Measurements from ENCODE around the gene HAGHL.

HAGHL gene

GRCh38 chr16:681746-682427 lies 45.0 kb upstream of the HAGHL start:
- peaks cover 14% of the 10 kb centered on the region; the same call in 1 of the 2 replicates for H3K4me1 ChIP-seq (ENCODE audit: control insufficient read depth, insufficient read depth, low read length)
- POLR2A ChIA-PET = interaction anchor here (0.6 to 5.4 kb wide), 7 partner anchors 8 to 130 kb away, joined by 3 to 57 read pairs (median 6); partner anchors contain the start of genes ANTKMT, RHOT2 and WDR24
- peaks cover 3 to 54% of the 10 kb centered on the region in 2 experiments; a peak in 1 of 3 replicates for H3K36me3 ChIP-seq (ENCODE audit: control insufficient read depth in 2 of 2, insufficient read depth in 1 of 2, low read length in 2 of 2)
- no peaks in the 10 kb centered on the region for H3K9me3 ChIP-seq (ENCODE audit: control insufficient read depth, insufficient read depth, low read depth, low read length)
- H3K27ac ChIP-seq (ENCODE audit: extremely low read depth, low read depth, low read length) = peak overlapping the region; percentile 97
- CTCF ChIA-PET = interaction anchor here (0.6 to 1.1 kb wide), 5 partner anchors 14 to 376 kb away, joined by 3 to 5 read pairs (median 3); no protein-coding TSS in a partner anchor
- peak overlapping the region; percentile 82 for H3K4me3 ChIP-seq (ENCODE audit: low read depth, low read length)
- TF ChIP-seq REPIN1 (tag by site-specific recombination; IDR thresholded peaks at IDR 0.05; ENCODE audit: low read depth) (0 out of 2 replicates have a peak, but pooled peaks have one; percentile 8), ZBTB1 (tag by site-specific recombination; IDR thresholded peaks at IDR 0.05) (peak; percentile 23; the same call in 1 of the 2 replicates), ZNF501 (tag by site-specific recombination; IDR thresholded peaks at IDR 0.05) (0 out of 2 replicates have a peak, but pooled peaks have one; percentile 57), ZNF776 (tag by site-specific recombination; IDR thresholded peaks at IDR 0.05; ENCODE audit: borderline replicate concordance) (no peak), ZNF600 (tag by site-specific recombination; IDR thresholded peaks at IDR 0.05) (0 out of 2 replicates have a peak, but pooled peaks have one; percentile 6), ZNF645 (tag by site-specific recombination; IDR thresholded peaks at IDR 0.05) (peak; percentile 36), ZNF692 (tag by site-specific recombination; IDR thresholded peaks at IDR 0.05) (peak; percentile 92), ZNF423 (tag by site-specific recombination; IDR thresholded peaks at IDR 0.05) (no peak; the same call in 1 of the 2 replicates), ZBTB17 (tag by site-specific recombination; IDR thresholded peaks at IDR 0.05) (peak; percentile 51; the same call in 1 of the 2 replicates), ZNF510 (tag by site-specific recombination; IDR thresholded peaks at IDR 0.05; ENCODE audit: insufficient replicate concordance) (no peak), ZNF76 (tag by site-specific recombination; IDR thresholded peaks at IDR 0.05; ENCODE audit: borderline replicate concordance, low read depth) (0 out of 2 replicates have a peak, but pooled peaks have one; percentile 26), ZNF513 (tag by site-specific recombination; IDR thresholded peaks at IDR 0.05) (peak; percentile 65), ZNF239 (tag by site-specific recombination; IDR thresholded peaks at IDR 0.05) (0 out of 2 replicates have a peak, but pooled peaks have one; percentile 13), IKZF3 (tag by site-specific recombination; IDR thresholded peaks at IDR 0.05) (no peak), ZXDB (tag by site-specific recombination; IDR thresholded peaks at IDR 0.05) (peak; percentile 82), ZNF341 (tag by site-specific recombination; IDR thresholded peaks at IDR 0.05; ENCODE audit: low read depth) (peak; percentile 21), OSR2 (tag by site-specific recombination; IDR thresholded peaks at IDR 0.05) (peak; percentile 75), ZBTB6 (tag by site-specific recombination; IDR thresholded peaks at IDR 0.05) (no peak), ZNF146 (tag by site-specific recombination; IDR thresholded peaks at IDR 0.05) (no peak), ZSCAN18 (tag by site-specific recombination; IDR thresholded peaks at IDR 0.05) (no peak), ZNF169 (tag by site-specific recombination; IDR thresholded peaks at IDR 0.05) (no peak), BCL11B (tag by site-specific recombination; IDR thresholded peaks at IDR 0.05; ENCODE audit: low read depth) (peak; percentile 93), ZSCAN30 (tag by site-specific recombination; IDR thresholded peaks at IDR 0.05) (peak; percentile 75), ZNF157 (tag by site-specific recombination; IDR thresholded peaks at IDR 0.05) (no peak)
- TF ChIP-seq, protein P1, sequence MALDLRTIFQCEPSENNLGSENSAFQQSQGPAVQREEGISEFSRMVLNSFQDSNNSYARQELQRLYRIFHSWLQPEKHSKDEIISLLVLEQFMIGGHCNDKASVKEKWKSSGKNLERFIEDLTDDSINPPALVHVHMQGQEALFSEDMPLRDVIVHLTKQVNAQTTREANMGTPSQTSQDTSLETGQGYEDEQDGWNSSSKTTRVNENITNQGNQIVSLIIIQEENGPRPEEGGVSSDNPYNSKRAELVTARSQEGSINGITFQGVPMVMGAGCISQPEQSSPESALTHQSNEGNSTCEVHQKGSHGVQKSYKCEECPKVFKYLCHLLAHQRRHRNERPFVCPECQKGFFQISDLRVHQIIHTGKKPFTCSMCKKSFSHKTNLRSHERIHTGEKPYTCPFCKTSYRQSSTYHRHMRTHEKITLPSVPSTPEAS (tag by site-specific recombination; IDR thresholded peaks at IDR 0.05) = peak; percentile 25; the same call in 1 of the 2 replicates
- TF ChIP-seq, protein P2, sequence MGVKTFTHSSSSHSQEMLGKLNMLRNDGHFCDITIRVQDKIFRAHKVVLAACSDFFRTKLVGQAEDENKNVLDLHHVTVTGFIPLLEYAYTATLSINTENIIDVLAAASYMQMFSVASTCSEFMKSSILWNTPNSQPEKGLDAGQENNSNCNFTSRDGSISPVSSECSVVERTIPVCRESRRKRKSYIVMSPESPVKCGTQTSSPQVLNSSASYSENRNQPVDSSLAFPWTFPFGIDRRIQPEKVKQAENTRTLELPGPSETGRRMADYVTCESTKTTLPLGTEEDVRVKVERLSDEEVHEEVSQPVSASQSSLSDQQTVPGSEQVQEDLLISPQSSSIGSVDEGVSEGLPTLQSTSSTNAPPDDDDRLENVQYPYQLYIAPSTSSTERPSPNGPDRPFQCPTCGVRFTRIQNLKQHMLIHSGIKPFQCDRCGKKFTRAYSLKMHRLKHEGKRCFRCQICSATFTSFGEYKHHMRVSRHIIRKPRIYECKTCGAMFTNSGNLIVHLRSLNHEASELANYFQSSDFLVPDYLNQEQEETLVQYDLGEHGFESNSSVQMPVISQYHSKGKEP (tag by site-specific recombination; IDR thresholded peaks at IDR 0.05) = 0 out of 2 replicates have a peak, but pooled peaks have one; percentile 47
- TF ChIP-seq, protein P3, sequence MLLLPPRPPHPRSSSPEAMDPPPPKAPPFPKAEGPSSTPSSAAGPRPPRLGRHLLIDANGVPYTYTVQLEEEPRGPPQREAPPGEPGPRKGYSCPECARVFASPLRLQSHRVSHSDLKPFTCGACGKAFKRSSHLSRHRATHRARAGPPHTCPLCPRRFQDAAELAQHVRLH (tag by site-specific recombination; IDR thresholded peaks at IDR 0.05) = peak; percentile 32; the same call in 1 of the 2 replicates

Measured in HEK293 (cell line).